Measurements from ENCODE around the gene ADTRP. TPM values are rescaled to one million over a fixed set of nuclear protein-coding genes. Genes with fewer than 3 reads are reported as not detected.

The ADTRP gene
- polyA plus RNA-seq, 1 donor (not counting 4 experiments of a cell fraction or from before 2014, with no cell fraction given) = 16.7 TPM

GRCh38 chr6:11788043-11788442 lies 9.4 kb upstream of the ADTRP start:
- dilution Hi-C loops (cut with MboI; ENCODE audit: extremely low pct_ligation_motif_present, low sequenced_read_pairs) = no loop called here

GRCh38 chr6:11785774-11786579 lies 7.4 kb upstream of the ADTRP start:
- H3K36me3 ChIP-seq (ENCODE audit: control insufficient read depth in 2 of 2, extremely low read depth in 1 of 2, insufficient read depth in 2 of 2, low read length in 2 of 2) = no peaks in the 10 kb centered on the region
- H3K9me3 ChIP-seq (ENCODE audit: control insufficient read depth, low read depth, low read length) = no peaks in the 10 kb centered on the region
- no peak for TF ChIP-seq CTCF (optimal IDR thresholded peaks at IDR 0.05 in 1 of 3, IDR thresholded peaks at IDR 0.05 in 1 of 3, conservative IDR thresholded peaks at IDR 0.05 in 1 of 3; ENCODE audit: extremely low read depth in 1 of 3, insufficient read depth in 2 of 3, low read length in 3 of 3)
- no peak for TF ChIP-seq EZH2 (IDR thresholded peaks at IDR 0.05; ENCODE audit: low read length)
- H4K20me1 ChIP-seq (ENCODE audit: control insufficient read depth, extremely low read depth, insufficient read depth, low read length) = no peaks in the 10 kb centered on the region
- DNase-seq (ENCODE audit: low read depth, low spot score) = no peak
- peaks cover 6% of the 10 kb centered on the region for H3K4me1 ChIP-seq (ENCODE audit: control insufficient read depth, extremely low read depth, insufficient read depth, low read length)
- H3K27ac ChIP-seq (ENCODE audit: control insufficient read depth, insufficient read depth, low read length) = no peak overlapping the region
- H3K4me3 ChIP-seq (ENCODE audit: control insufficient read depth in 2 of 3, extremely low read depth in 1 of 3, insufficient read depth in 2 of 3, low read depth in 1 of 3, low read length in 3 of 3) = no peak overlapping the region
- H3K9ac ChIP-seq (ENCODE audit: control insufficient read depth, extremely low read depth, insufficient read depth, low read length) = no peak overlapping the region
- H3K4me2 ChIP-seq (ENCODE audit: control insufficient read depth, extremely low read depth, insufficient read depth, low read depth, low read length) = peak overlapping the region; percentile 14
- dilution Hi-C loops (cut with MboI; ENCODE audit: extremely low pct_ligation_motif_present, low sequenced_read_pairs) = no loop called here
- no peaks in the 10 kb centered on the region for H3K9me1 ChIP-seq (ENCODE audit: control insufficient read depth, extremely low read depth, insufficient read depth, low read length)
- H2AFZ ChIP-seq (ENCODE audit: control insufficient read depth, low read length) = no peak overlapping the region
- no peaks in the 10 kb centered on the region for H3K27me3 ChIP-seq (ENCODE audit: control insufficient read depth, extremely low read depth, insufficient read depth, low read length)
- no peaks in the 10 kb centered on the region for H3K79me2 ChIP-seq (ENCODE audit: control insufficient read depth, insufficient read depth, low read length)
- no peak for FAIRE-seq

More at GRCh38 chr6:11788043-11788442, 9.4 kb upstream of the ADTRP start:
- no peak overlapping the region for H3K9ac ChIP-seq (ENCODE audit: control insufficient read depth, extremely low read depth, insufficient read depth, low read length)
- no peaks in the 10 kb centered on the region for H3K27me3 ChIP-seq (ENCODE audit: control insufficient read depth, extremely low read depth, insufficient read depth, low read length)
- no peaks in the 10 kb centered on the region for H3K9me3 ChIP-seq (ENCODE audit: control insufficient read depth, low read depth, low read length)
- H2AFZ ChIP-seq (ENCODE audit: control insufficient read depth, low read length) = no peak overlapping the region
- TF ChIP-seq EZH2 (IDR thresholded peaks at IDR 0.05; ENCODE audit: low read length) = no peak
- TF ChIP-seq CTCF (optimal IDR thresholded peaks at IDR 0.05 in 1 of 3, IDR thresholded peaks at IDR 0.05 in 1 of 3, conservative IDR thresholded peaks at IDR 0.05 in 1 of 3; ENCODE audit: extremely low read depth in 1 of 3, insufficient read depth in 2 of 3, low read length in 3 of 3) = no peak
- no peaks in the 10 kb centered on the region for H4K20me1 ChIP-seq (ENCODE audit: control insufficient read depth, extremely low read depth, insufficient read depth, low read length)
- no peak overlapping the region for H3K4me2 ChIP-seq (ENCODE audit: control insufficient read depth, extremely low read depth, insufficient read depth, low read depth, low read length)
- no peak overlapping the region for H3K27ac ChIP-seq (ENCODE audit: control insufficient read depth, insufficient read depth, low read length)
- H3K4me3 ChIP-seq (ENCODE audit: control insufficient read depth in 2 of 3, extremely low read depth in 1 of 3, insufficient read depth in 2 of 3, low read depth in 1 of 3, low read length in 3 of 3) = no peak overlapping the region
- H3K36me3 ChIP-seq (ENCODE audit: control insufficient read depth in 2 of 2, extremely low read depth in 1 of 2, insufficient read depth in 2 of 2, low read length in 2 of 2) = no peaks in the 10 kb centered on the region
- no peaks in the 10 kb centered on the region for H3K9me1 ChIP-seq (ENCODE audit: control insufficient read depth, extremely low read depth, insufficient read depth, low read length)
- DNase-seq (ENCODE audit: low read depth, low spot score) = no peak
- H3K79me2 ChIP-seq (ENCODE audit: control insufficient read depth, insufficient read depth, low read length) = no peaks in the 10 kb centered on the region
- H3K4me1 ChIP-seq (ENCODE audit: control insufficient read depth, extremely low read depth, insufficient read depth, low read length) = peaks cover 12% of the 10 kb centered on the region
- no peak for FAIRE-seq
